Spleen (tissue), 7 donors: Measurements from ENCODE around the gene AKAP6.

Source experiments
- CTCF ChIP-seq, 11 experiments: fragments of 200-600 bp in 7 of 11; fragments of 450-650 bp in 4 of 11; sonication (generic) in 4 of 11; IDR thresholded peaks in 8 of 11; conservative IDR thresholded peaks in 3 of 11; 1 replicate in 7 of 11; 2 replicates in 4 of 11; pipeline versions ENCODE4 v1.4.0 to v1.8.0; 2016 to 2021; ENCODE audit warnings: antibody characterized with exemption in 11 of 11, inconsistent platforms in 4 of 11, mild to moderate bottlenecking in 1 of 11
- POLR2A ChIP-seq, 3 donors: fragments of 450-650 bp; IDR thresholded peaks; one replicate each; pipeline ENCODE4 v1.5.1; 2017; ENCODE audit warnings: antibody characterized with exemption in 3 of 3, mild to moderate bottlenecking in 1 of 3
- POLR2AphosphoS5 ChIP-seq, 3 donors: sonication (generic); formaldehyde crosslinking; IDR thresholded peaks; one replicate each; pipeline ENCODE4 v1.5.1; 2017; ENCODE audit warnings: antibody characterized with exemption in 3 of 3
- donor health status: DM: no; HTN: no; CAD: no; lungs with moderate emphysema.
- donor health status: DM: no; HTN: no; CAD: no.
- donor health status: DM: no; HTN: no; CAD: no.

GRCh38 chr14:32318087-32318795 lies 10.9 kb upstream of the AKAP6 start:
- TF ChIP-seq CTCF (IDR thresholded peaks at IDR 0.05 in 8 of 11, conservative IDR thresholded peaks at IDR 0.05 in 3 of 11) (no peak), POLR2A (IDR thresholded peaks at IDR 0.05) (no peak), POLR2AphosphoS5 (IDR thresholded peaks at IDR 0.05) (no peak)
